Cardiac muscle cell (in vitro differentiated cells and primary cell): ENCODE results near the gene MARCHF6. TPM values are rescaled to one million over a fixed set of nuclear protein-coding genes. Genes with fewer than 3 reads are reported as not detected.

ENCODE experiments used
- DNase-seq, 2 donors: peaks; one replicate each; pipeline versions ENCODE4 v3.0.0 to v3.0.0-alpha.2; 2010 to 2017; ENCODE audit warnings: low read depth in 1 of 2, low spot score in 1 of 2
- H3K27ac ChIP-seq: fragments of 200-600 bp; sonication (generic); 2 replicates; pipeline ENCODE4 v1.5.1; 2016
- H3K27me3 ChIP-seq: fragments of 200-600 bp; sonication (generic); 2 replicates; pipeline ENCODE4 v1.6.0; 2016; ENCODE audit warnings: control low read depth
- H3K36me3 ChIP-seq: fragments of 200-600 bp; sonication (generic); 2 replicates; pipeline ENCODE4 v1.5.1; 2016; ENCODE audit warnings: control low read depth
- H3K4me1 ChIP-seq: fragments of 200-600 bp; sonication (generic); 2 replicates; pipeline ENCODE4 v1.8.1; 2017; ENCODE audit warnings: low read depth, mild to moderate bottlenecking, mixed run types
- H3K4me3 ChIP-seq: fragments of 200-600 bp; sonication (generic); 2 replicates; pipeline ENCODE4 v1.5.1; 2016; ENCODE audit warnings: mild to moderate bottlenecking
- H3K9me3 ChIP-seq: fragments of 200-600 bp; sonication (generic); 2 replicates; pipeline ENCODE4 v1.5.1; 2017; ENCODE audit warnings: low read depth, mild to moderate bottlenecking, control low read depth
- CTCF ChIP-seq: IDR thresholded peaks from 2 replicates; pipeline ENCODE4 v1.5.1; 2012; ENCODE audit warnings: low read depth, mild to moderate bottlenecking, low read length
- polyA plus RNA-seq: library from polyadenylated mRNA; unstranded; fragments of >200 nt; fragmentation: Nextera tagmentation; extraction: Ambion mirVana; gene quantifications from 2 replicates; pipeline ENCODE4 v1.2.1, GENCODE V29; 2016
- total RNA-seq: library from RNA; depleted of rRNA; stranded (reverse); fragments of >200 nt; gene quantifications from 2 replicates; pipeline ENCODE4 v1.2.3, GENCODE V29; 2016

MARCHF6 gene
- total and polyA plus RNA-seq, 2 experiments from 2014 or later: 56.8 to 75.1 TPM

DNA sequence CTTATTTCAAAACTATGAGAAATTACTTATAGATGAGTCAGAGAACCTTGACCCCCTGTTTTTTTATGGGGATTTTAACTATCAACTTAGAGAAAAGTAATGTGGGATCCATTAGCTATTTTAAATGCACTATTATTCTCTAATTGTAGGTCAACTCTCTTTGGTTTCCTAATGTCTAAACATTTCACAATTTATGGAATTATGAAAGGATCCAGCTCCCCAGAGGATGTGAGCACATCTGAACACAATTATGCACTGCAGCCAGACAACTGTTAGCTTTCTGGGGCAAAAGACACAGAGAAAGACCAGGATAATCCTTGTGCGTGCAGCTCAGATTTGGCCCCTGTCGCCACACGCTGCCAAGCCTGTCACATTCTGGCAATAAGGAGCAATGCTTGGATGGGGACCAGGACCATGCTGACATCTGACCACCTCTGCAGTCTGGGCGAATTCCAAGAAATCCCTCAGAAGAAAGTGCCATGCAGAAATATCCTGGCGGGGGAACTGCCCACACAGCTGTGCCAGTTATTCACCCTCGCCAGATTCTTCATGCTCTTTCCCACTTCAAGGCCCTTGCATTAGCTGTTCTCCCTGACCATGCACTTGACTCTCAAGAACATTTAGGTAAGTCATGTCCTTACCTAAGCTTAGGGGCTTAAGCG is 23.5 kb upstream of the MARCHF6 start:
- H3K27ac ChIP-seq: no peak overlapping the region

GRCh38 chr5:10330511-10331230 is 22.8 kb upstream of the MARCHF6 start:
- no peak overlapping the region for H3K27ac ChIP-seq
- peaks cover 3% of the 10 kb centered on the region for H3K4me1 ChIP-seq
- no peaks in the 10 kb centered on the region for H3K9me3 ChIP-seq
- DNase-seq: no peak
- peaks cover 75% of the 10 kb centered on the region for H3K27me3 ChIP-seq
- no peak overlapping the region for H3K4me3 ChIP-seq
- H3K36me3 ChIP-seq: no peaks in the 10 kb centered on the region
- no peak for TF ChIP-seq CTCF

More for the DNA sequence above, 23.5 kb upstream of the MARCHF6 start:
- Histone ChIP-seq H3K4me1 (peaks cover 3% of the 10 kb centered on the region), H3K27me3 (peaks cover 68% of the 10 kb centered on the region), H3K9me3 (no peaks in the 10 kb centered on the region), H3K36me3 (no peaks in the 10 kb centered on the region), H3K4me3 (no peak overlapping the region)
- TF ChIP-seq CTCF: no peak
- DNase-seq: peak in 1 of 2 donors; percentile 88

- peaks cover 79% of the 10 kb centered on the region for H3K27me3 ChIP-seq
- H3K4me1 ChIP-seq: peaks cover 3% of the 10 kb centered on the region
- peak in 1 of 2 donors; percentile 94 for DNase-seq
- H3K27ac ChIP-seq: no peak overlapping the region
- H3K4me3 ChIP-seq: no peak overlapping the region
- H3K36me3 ChIP-seq: no peaks in the 10 kb centered on the region
- no peak for TF ChIP-seq CTCF
- H3K9me3 ChIP-seq: no peaks in the 10 kb centered on the region
These were observed 22.1 kb upstream of the MARCHF6 start for GRCh38 chr5:10331341-10331796.

DNA sequence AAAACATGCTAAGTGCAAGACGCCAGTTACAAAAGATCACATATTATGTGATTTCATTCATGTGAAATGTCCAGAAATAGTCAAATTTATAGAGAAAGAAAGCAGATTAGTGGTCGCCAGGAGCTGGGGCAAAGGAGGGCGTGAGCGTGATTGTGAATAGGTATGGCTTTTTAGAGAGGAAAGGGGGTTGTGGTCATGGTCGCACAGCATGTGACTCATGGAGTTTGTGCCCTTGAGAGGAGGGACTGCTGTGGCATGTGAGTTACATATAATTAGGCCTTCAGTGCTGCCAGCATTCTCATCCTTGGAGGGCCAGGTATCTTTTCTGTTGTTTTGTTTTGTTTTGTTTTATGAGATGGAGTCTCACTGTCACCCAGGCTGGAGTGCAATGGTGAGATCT is 21.2 kb upstream of the MARCHF6 start:
- Histone ChIP-seq H3K27me3 (peaks cover 79% of the 10 kb centered on the region), H3K27ac (no peak overlapping the region), H3K4me3 (no peak overlapping the region), H3K9me3 (no peaks in the 10 kb centered on the region), H3K4me1 (peaks cover 3% of the 10 kb centered on the region), H3K36me3 (no peaks in the 10 kb centered on the region)
- no peak for DNase-seq
- no peak for TF ChIP-seq CTCF

- Histone ChIP-seq H3K9me3 (no peaks in the 10 kb centered on the region), H3K27me3 (peaks cover 75% of the 10 kb centered on the region), H3K4me3 (peak overlapping the region; percentile 62), H3K4me1 (peaks cover 3% of the 10 kb centered on the region), H3K36me3 (no peaks in the 10 kb centered on the region), H3K27ac (no peak overlapping the region)
- peak; percentile 59 for DNase-seq
- no peak for TF ChIP-seq CTCF
These were observed 20.1 kb upstream of the MARCHF6 start for GRCh38 chr5:10333154-10334006.
